ENCODE data around the gene SPCS3.
"Not testable (repeated sequence)": the region's sequence is repeated elsewhere in the genome, so short reads cannot be mapped to it uniquely, and the experiment has no call there.

Gene SPCS3

DNA sequence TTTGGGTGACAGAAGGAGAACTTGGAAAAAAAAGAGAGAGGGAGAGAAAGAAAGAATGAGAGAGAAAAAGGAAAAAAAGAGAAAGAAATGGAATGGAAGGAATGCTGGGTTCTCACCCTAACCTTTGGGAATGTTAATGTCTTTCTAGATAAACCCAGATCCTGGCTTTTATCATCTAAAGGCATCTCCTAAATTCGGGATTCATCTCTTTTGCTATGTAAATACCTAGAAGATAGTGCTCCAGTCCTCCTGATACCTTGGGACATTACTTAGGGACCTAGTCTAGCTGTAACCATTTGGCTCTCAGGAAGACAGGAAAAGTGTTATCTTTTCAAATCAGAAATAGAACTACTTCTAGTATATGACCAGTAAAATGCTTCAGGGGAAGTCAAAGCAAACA, 15.8 kb upstream of the SPCS3 start:
- DNase-seq (ENCODE audit: low read depth in 2 of 2, low spot score in 1 of 2), result no peak

DNA sequence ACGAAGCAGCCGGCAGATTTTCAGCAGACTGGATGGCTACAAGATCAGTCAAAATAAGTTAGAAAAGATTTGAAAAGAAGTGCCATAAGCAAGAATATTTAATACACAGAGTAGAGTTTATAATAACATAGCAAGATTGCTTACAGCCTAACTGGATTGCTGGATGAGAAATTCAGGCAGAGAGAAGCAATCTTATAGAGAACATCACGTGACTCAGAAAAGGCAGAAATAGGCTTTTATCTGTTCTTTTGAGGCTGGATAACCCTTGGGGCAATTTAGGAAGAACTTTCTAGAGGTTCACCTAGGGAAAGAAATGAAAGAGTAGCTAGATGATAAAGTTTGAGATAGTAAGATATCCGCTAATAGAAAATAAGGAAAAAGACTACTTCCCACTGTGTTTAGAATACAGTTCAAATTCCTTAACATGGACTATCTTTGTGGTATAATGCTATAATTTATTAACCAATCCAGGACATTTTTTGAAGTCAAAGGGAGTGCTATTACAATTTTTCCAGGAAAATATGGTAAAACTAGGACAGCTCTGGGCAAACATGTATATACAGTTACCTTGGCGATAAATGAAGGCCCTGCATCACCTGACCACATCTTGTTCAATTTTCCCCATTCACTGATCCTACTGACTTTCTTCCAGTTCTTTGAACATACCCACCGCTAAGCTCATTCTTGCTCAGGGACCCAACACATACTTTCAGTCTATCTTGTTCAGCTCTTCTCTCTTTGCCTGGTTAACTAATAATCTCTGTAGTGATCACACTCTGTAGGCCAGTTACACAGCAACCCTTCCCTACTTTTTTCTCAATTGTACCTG, 12.7 kb upstream of the SPCS3 start:
- DNase-seq (ENCODE audit: low read depth in 2 of 2, low spot score in 1 of 2), result no peak

DNA sequence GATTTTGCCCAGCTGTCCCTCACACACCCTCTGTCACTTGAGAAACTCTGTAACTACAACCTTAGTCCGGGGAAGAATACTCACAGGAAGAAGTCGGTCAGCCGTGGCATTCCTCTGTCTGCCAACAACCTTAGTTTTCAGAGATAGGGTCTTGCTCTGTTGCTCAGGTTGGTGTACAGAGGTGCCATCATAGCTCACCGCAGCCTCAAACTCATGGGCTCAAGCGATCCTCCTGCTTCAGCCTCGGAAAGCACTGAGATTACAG, 12.2 kb upstream of the SPCS3 start:
- DNase-seq (ENCODE audit: low read depth in 2 of 2, low spot score in 1 of 2), result no peak

DNA sequence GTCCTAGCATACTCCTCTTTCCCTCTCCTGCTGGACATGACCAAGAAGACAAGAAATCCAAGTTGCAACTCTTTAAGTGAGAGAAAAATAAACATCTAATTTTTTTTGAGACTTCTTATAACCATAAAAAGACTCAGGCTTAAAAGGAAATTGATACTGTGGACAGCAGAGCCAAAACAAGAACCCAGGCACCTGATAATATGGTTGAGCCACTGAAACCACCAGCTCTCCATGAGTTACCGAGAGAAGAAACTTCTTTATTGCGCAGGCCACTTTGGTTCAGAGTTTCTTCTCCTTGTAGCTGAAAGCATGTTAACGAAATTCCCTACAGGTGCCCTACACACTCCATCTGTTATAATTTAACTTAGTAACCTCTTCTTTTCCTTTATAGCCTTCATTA, 11.3 kb upstream of the SPCS3 start:
- no peak for DNase-seq (ENCODE audit: low read depth in 2 of 2, low spot score in 1 of 2)

DNA sequence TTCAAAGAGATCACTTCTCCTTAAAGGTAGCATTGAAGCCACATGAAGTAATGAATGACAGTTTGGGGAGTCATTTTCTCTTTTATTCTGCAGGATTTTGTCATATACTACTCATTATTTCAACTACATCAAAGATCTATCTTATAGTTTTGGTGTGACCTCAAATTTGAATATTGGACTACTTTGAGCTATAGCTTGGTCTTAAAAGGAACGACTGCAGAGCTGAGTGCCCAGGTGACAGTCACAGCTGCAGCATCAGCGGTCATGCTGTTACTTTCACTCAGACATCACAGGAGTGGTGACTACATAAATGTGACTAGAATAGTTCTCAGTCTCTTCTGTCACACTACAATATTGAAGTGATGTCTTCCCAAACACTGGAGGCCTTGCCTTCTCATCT, 10.7 kb upstream of the SPCS3 start:
- DNase-seq (ENCODE audit: low read depth in 2 of 2, low spot score in 1 of 2), result no peak

DNA sequence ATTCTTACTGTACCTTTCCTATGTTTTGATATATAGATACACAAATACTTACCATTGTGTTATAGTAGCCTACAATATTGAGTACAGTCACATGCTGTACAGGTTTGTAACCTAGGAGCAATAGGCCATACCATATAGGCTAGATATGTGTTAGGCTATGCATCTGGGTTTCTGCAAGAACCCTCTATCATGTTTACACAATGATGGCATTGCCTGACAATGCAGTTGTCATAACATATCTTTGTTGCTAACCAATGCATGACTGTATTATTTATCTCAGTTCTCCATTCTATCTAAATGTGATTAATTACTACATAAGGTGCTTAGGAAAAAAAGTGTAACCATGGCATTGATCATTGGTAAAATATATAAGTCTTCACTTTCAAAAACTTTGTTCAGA, 10.0 kb upstream of the SPCS3 start:
- no peak for DNase-seq (ENCODE audit: low read depth in 2 of 2, low spot score in 1 of 2)

DNA sequence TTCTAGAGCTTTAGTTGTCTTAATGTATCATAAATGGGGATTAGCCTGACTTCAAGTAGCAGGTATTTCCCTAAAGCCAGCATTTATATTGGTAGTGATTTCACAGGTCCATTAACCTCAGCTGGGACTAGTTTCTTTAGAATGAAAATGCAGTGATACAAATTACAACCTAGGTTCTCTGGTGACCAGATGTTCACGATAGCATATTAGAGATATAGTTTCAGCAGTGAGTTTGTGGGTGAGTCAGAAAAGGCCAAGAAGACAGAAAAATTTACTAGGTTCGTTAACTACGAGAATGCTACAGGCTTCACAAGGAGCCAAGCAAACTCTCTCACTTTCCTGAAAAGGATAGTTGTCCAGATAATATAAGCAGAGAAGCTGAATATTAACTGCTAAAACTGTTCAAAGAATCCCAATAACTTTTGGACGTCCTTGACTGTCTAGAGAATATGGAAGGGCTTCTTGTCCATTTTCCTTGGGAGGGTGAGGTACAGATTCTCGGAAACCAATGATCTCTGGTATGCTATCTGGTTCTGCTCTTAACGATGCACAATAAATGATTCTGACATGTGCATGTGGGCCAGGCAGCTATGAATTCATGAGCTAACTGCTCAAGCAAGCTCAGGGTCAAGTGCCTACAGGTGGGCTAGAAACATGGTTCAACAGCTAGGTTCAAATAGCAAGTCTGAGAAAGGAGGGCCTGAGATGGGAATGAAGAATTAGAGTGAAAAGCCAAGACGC, 6.0 kb upstream of the SPCS3 start:
- DNase-seq (ENCODE audit: low read depth in 2 of 2, low spot score in 1 of 2), result no peak

DNA sequence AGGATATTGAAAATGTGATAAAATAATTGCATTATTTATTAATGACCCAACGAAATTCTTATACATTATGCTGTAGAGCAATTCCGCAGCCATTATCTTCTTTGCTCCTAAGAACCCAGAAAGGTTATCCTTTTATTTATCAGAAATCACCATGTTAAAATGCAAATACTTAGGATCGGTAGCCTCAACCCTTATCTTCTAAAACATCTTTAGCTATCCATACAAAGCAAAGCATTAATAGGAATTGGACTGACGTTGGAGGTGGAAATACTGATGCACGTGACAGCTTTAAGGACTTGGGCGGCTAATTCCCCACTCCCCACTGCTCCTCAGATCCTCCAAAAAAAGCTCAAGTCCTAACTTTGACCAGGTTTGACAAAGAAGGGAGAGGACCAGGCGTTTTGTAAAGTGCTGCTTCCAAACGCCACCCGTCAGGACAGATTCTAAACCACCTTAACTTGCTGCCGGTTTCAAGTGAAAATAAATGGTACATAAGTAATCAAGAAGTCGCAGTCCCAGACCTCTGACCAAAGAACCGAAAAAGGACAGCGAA, 539 bp upstream of the SPCS3 start:
- no peak for DNase-seq (ENCODE audit: low read depth in 2 of 2, low spot score in 1 of 2)

DNA sequence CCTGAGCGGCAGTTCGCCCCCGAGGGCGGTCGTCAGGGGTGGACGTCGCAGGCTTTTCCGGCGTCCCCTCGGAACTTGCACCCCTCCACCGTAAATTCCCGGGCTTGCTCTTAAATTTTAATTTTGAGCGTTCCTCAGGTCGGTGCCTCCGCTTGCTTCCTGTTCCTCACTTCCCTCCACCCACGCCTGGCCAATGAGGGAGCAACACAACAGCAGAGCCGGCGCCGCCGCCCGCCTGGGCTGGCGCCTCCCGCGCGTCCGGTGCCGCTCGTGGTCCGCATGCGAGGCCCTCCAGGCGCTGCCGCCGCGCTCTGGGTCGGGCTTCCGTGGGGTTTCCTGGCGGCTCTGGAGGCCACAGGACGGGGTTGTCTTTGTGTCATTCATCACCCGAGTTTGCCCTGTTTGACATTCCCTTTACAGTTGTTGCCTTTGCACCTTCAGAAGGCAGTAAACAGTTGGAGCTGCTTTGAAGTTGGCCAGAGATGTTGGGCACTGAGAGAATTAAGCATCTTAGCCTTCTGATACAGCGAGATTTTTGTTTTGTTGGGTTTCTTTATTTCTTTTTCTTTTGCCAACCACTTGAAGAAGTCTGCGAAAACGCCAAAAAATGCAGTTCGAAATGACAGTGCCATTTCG, 692 bp downstream of the SPCS3 start:
- peak; percentile 75 to 82 for DNase-seq (ENCODE audit: low read depth in 2 of 2, low spot score in 1 of 2)

DNA sequence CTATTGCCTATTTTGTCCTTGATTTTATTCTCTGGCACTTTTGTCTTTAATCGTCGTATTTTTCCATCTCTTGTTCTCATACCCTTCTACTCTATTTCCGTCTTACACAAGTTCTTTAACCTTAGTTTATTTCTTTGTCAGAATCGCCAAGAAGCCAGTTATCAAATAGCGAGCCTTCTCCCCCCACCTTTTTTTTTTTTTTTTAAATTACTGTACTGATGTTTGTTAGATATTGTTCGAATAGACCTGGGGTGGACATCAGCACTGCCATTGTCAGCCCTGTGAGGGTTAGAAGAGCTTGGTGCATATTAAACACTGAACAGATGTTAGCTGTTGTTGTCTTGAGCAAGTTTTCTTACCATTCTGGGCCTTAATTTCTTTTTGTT, 1.2 kb downstream of the SPCS3 start:
- DNase-seq (ENCODE audit: low read depth in 2 of 2, low spot score in 1 of 2), result no peak

DNA sequence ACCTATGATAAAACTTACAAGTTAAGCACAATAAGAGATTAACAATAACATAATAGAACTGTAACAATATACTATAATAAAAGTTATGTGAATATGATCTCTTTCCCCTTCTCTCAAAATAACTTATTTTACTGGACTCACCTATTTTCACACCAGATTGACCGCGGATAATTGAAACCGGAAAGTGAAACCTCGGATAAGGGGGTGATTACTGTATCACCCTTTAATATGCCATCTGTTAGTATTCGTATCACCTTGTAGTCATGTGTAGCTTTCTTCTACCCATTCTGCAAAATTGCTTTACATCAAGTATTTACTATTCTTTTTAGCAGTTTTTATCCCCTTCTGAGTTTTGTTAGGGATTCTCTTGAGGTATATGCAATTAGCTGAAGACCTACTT, 1.8 kb downstream of the SPCS3 start:
- no peak for DNase-seq (ENCODE audit: low read depth in 2 of 2, low spot score in 1 of 2)

DNA sequence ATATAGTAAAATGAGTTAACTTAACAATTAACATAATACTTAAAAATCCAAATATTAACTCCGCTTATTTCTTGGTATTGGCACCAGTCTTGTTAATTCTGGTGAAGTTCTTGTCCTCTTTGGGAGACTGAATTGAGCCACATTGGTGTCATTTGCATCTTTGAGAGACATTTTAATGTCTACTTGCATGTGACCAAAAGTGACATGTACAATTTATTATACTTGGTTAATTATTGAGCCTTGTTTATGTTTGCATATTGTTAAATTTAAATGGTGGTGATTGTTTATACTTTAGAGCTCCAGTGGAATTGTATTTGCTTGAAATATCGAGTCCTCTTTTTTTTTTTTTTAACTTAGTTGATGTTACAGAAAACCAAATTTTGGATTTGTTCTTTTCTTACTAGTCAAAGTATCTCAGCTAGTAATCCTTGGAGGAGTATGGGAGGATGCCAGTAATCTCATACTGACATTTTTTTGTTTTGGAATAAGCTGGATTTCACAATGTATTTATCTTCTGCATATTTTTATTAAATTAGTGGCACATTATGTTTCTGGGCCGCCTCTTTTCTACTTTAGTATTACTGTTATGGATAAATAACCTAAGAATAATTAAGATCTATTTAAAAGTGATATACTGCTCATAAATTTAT, 3.9 kb downstream of the SPCS3 start:
- DNase-seq (ENCODE audit: low read depth in 2 of 2, low spot score in 1 of 2), result no peak

DNA sequence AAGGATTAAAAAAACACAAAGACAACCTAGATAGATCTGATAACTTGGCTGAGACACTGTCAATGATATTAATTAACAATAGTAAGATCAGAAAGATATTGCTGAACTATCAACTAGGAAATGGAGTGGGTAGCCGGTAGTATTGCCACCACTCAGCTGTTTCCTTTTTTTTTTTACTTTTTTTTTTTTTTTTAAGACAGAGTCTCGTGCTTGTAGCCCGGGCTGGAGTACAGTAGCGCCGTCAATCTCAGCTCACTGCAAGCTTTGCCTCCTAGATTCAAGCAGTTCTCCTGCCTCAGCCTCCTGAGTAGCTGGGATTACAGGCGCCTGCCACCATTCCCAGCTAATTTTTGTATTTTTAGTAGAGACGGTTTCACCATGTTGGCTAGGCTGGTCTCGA, 5.1 kb downstream of the SPCS3 start:
- DNase-seq (ENCODE audit: low read depth in 2 of 2, low spot score in 1 of 2), result not testable (repeated sequence)

DNA sequence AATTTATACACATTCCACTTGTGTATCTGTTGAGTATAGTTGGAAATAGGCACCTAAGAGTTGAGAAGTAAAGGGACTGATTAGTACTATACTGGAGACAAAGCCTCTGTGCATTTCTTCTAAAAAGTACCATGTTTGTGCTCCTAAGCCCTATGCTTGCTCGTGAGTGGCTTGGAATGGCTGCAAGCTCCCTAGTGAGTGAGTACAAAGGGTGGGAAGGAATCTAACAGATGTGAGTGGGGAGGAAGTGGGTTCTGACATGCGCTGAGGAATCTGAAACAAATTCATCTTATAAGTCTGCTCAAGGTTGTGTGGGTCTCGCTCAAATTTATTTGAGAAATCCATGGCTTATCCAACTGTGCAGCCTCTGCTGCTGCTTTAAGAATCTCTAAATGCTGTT, 13.3 kb downstream of the SPCS3 start:
- no peak for DNase-seq (ENCODE audit: low read depth in 2 of 2, low spot score in 1 of 2)

DNA sequence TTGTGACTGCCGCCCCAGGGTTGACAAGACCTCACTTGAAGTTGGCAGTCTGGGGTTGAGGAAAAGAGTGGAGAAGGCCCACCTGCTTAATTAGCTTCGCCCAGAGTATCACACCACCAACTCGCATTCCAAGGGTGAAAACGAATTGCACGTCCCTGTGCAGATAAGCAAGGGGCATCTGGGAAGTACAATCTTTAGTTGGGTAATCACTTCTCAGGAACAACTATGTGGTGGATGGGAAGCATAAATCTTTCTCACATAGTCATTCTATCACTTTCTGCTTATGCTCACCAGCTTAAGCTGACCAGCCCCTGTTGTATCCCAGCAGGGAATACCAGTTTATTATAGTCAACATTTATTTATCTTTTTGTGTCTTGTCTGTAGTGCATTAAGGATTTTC, 14.3 kb downstream of the SPCS3 start:
- DNase-seq (ENCODE audit: low read depth in 2 of 2, low spot score in 1 of 2), result no peak

DNA sequence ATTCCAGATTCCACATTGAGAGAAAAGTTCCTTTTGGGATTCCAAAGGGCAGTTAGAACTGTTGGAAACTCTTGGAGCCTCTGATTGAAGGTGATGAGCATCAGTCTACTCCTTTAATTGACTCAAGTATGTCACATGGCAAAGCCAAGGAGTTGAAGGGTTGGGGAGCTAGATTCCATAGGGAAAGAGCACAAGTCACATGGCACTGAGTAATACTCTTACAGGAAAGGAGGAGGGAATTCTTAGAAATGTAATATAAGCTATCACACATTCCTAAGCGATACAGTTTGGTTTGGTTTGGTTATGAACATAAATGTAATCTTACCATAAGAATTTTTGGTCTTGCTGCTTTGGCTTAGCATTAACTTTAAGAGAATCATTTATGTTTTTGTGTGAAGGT, 15.7 kb downstream of the SPCS3 start:
- no peak for DNase-seq (ENCODE audit: low read depth in 2 of 2, low spot score in 1 of 2)

DNA sequence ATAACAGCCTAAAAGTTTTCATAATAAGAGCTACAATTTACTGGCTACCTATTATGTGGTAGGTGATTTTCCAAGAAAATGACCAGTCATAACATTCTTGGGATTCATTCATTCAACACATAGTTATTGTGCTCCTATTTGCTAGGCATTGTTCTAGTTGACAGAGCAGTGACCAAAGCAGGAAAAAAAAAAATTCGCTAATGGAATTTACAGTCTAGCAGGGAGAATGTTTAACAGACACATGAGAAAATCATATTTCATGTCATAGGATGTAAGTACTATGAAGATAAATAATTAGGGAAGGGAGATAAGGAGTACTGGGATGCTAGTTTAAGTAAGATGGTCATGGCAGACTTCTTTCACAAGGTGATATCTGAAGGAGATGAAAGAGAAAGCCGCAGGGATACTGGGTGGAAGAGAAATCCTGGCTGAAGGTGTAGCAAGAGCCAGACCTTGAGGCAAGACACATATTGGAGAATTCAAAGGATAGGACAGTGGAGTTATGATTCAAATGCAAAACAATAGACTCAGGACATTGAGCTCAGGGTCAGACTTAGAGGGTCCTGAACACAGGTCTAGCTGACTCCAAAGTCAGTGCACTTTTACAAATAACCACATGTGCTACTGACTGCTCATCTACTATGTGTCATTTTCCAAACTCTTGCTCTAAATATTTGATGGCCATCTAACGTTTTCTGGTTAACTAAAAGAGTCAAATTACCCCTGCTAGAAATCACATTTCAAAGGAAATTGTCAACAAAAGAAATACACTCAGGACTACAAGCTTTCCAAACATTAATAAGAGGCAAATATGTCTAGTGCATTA, 20.4 kb downstream of the SPCS3 start:
- no peak for DNase-seq (ENCODE audit: low read depth in 2 of 2, low spot score in 1 of 2)

DNA sequence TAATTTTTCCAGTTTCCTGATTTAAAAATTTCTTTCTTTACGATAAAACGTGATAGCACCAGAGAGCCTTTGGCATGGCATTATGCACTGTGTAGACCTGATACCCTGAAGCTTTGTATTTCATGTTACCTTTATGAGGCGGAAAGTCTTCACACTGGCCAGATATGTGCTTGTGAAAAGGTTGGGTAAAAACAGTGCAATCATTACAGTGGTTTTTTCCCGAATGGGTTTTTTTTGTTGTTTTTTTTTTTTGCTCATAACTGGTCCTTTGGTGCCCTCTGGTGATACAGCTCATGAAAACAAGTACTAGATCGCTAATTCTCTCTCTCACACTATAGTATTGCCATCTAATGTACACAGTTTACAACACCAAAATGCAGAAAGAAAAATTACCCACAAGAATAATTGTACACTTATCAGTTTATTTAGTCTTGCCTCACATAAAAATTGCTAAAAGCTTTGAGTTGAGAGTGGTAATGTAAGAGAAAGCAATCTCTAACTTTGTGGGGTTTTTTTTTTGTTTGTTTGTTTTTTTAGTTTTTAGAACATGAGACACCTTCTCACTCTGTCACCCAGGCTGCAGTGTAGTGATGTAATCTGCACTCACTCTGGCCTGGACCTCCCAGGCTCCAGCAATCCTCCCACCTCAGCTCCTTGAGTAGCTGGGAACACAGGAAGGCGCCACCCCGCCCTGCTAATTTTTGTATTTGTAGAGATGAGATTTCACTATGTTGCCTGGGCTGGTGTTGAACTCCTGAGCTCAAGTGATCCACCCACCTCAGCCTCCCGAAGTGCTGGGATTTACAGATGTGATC, 21.3 kb downstream of the SPCS3 start:
- DNase-seq (ENCODE audit: low read depth in 2 of 2, low spot score in 1 of 2), result no peak

DNA sequence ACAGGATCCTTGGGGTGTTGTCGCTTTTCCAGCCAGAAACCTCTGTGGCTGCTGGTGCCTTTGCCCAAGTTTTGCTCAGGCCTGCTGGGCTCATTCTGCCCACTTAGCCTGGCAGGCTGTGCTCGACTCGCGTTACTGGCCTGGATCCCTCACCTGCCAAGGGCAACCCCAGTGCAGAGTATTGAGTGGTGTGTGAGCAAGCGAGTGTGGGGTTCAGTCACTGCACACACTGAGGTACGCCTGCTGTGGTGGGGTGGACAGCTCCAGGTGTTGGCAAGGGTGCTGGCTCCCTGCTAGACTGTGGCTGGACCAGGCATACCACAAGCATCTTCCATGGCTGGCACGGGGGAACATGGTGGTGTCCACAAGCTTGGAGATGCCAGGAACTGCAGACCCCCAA, 22.6 kb downstream of the SPCS3 start:
- no peak for DNase-seq (ENCODE audit: low read depth in 2 of 2, low spot score in 1 of 2)

DNA sequence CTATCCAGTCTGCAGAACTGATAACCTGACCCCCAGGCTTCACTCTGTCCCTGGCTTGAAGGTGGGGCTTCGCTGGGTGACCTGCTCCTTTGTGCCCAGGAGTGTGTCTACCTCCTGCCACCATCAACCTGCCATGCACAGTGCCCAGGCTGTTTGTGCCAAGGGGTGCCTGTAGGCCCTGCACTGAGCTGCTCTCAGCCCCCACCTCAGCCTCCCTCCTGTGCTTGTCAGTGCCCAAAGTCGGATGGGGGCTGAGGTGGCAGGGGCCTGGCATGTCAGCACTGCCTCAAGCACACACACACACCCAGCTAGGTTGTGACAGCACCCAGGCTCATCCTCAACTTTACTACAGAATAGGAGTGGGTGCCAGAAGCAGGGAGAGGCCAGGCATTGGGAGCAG, 23.5 kb downstream of the SPCS3 start:
- no peak for DNase-seq (ENCODE audit: low read depth in 2 of 2, low spot score in 1 of 2)
